Progenitor cell of endocrine pancreas (in vitro differentiated cells): ENCODE data around the gene ADGRA1. TPM values are rescaled to one million over a fixed set of nuclear protein-coding genes. Genes with fewer than 3 reads are reported as not detected.
A peak's percentile ranks its signal among the peaks of the same experiment; 100 is the strongest.

Source experiments
- DNase-seq: peaks from one replicate; pipeline ENCODE4 v3.0.0; 2021; ENCODE audit warnings: low spot score; ENCODE audit not compliant: unreplicated experiment
- H3K27ac Mint-ChIP-seq: 2 replicates; pipeline ENCODE4 v1.8.0; 2021; ENCODE audit warnings: mild to moderate bottlenecking, moderate library complexity, mixed read lengths
- H3K27me3 Mint-ChIP-seq: 2 replicates; pipeline ENCODE4 v1.8.0; 2021; ENCODE audit warnings: mixed read lengths
- H3K36me3 Mint-ChIP-seq: 2 replicates; pipeline ENCODE4 v1.8.0; 2022; ENCODE audit warnings: mixed read lengths; ENCODE audit not compliant: insufficient read depth
- H3K4me1 Mint-ChIP-seq: 2 replicates; pipeline ENCODE4 v1.8.0; 2021; ENCODE audit warnings: low read depth, mixed read lengths
- H3K4me3 Mint-ChIP-seq: 2 replicates; pipeline ENCODE4 v1.8.0; 2021; ENCODE audit warnings: low read depth, mild to moderate bottlenecking, moderate library complexity, mixed read lengths
- H3K9me3 Mint-ChIP-seq: 2 replicates; pipeline ENCODE4 v1.8.0; 2021; ENCODE audit warnings: low read depth, mixed read lengths
- total RNA-seq: library from RNA; stranded (reverse); gene quantifications from 2 replicates; pipeline ENCODE4 v1.2.1, GENCODE V29; 2021
- TF ChIP-seq, protein P1 (sequence below): fragments of 200-600 bp; sonication (generic); IDR thresholded peaks from one replicate; pipeline ENCODE4 v1.5.0; 2021; ENCODE audit warnings: antibody characterized with exemption, mild to moderate bottlenecking; ENCODE audit not compliant: unreplicated experiment

The ADGRA1 gene
- total RNA-seq, 1 donor from 2014 or later: 1.2 TPM

GRCh38 chr10:133139551-133140065 lies 51.9 kb downstream of the ADGRA1 start:
- DNase-seq: no peak
- Mint-ChIP-seq H3K36me3 (no peaks in the 10 kb centered on the region), H3K27ac (no peak overlapping the region), H3K27me3 (peaks cover 14% of the 10 kb centered on the region), H3K4me1 (peaks cover 13% of the 10 kb centered on the region), H3K4me3 (no peak overlapping the region), H3K9me3 (no peaks in the 10 kb centered on the region)
- TF ChIP-seq, protein P1, sequence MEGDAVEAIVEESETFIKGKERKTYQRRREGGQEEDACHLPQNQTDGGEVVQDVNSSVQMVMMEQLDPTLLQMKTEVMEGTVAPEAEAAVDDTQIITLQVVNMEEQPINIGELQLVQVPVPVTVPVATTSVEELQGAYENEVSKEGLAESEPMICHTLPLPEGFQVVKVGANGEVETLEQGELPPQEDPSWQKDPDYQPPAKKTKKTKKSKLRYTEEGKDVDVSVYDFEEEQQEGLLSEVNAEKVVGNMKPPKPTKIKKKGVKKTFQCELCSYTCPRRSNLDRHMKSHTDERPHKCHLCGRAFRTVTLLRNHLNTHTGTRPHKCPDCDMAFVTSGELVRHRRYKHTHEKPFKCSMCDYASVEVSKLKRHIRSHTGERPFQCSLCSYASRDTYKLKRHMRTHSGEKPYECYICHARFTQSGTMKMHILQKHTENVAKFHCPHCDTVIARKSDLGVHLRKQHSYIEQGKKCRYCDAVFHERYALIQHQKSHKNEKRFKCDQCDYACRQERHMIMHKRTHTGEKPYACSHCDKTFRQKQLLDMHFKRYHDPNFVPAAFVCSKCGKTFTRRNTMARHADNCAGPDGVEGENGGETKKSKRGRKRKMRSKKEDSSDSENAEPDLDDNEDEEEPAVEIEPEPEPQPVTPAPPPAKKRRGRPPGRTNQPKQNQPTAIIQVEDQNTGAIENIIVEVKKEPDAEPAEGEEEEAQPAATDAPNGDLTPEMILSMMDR: no peak

- Mint-ChIP-seq H3K4me3 (no peak overlapping the region), H3K36me3 (no peaks in the 10 kb centered on the region), H3K4me1 (peaks cover 13% of the 10 kb centered on the region), H3K9me3 (no peaks in the 10 kb centered on the region), H3K27me3 (peaks cover 17% of the 10 kb centered on the region), H3K27ac (no peak overlapping the region)
- TF ChIP-seq, protein P1: no peak
- DNase-seq: no peak
Observed at GRCh38 chr10:133140417-133141143, 52.9 kb downstream of the ADGRA1 start.

DNA sequence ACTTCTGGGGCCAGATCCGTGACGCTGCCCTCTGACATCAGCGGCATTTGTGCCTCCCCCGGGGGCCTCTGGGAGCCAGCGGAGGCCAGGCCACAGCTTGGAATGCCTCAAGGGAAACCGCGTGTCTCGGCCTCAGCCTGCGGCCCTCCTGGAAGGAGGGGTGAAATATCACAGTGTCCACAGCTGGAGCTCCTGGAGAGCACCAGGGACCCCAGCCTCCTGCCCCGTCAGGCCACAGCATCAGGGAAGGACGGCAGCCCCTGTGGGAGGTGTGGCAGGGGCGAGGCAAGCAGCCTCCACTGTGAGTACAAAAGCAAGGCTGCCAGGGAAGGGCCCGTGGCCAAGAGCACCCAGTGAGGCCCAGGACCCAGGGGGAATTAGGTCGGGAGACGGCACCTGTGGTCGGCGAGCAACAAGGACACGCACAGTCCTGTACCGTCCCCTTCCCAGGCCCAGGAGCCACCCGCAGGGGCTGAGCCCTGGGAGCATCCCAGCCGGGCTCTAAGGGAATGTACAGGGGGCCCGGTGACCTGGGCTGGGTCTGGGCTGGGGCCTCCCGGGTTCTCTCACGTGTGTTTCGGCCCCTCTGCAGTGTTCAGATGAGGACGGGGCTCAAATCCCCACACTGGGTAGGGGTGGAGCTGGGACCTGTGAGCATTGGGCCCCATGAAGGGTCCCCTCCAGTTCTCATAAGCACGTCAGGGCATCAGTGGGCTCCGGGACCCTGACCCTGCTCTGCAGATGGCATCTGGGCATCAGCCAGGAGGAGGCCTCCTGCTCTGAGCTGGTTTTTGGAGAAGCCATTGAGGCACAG lies 53.6 kb downstream of the ADGRA1 start:
- no peak for DNase-seq
- peaks cover 20% of the 10 kb centered on the region for H3K27me3 Mint-ChIP-seq
- H3K4me3 Mint-ChIP-seq: no peak overlapping the region
- H3K4me1 Mint-ChIP-seq: peaks cover 13% of the 10 kb centered on the region
- H3K9me3 Mint-ChIP-seq: no peaks in the 10 kb centered on the region
- TF ChIP-seq, protein P1: no peak
- no peak overlapping the region for H3K27ac Mint-ChIP-seq
- H3K36me3 Mint-ChIP-seq: no peaks in the 10 kb centered on the region

- H3K27me3 Mint-ChIP-seq: peaks cover 26% of the 10 kb centered on the region
- DNase-seq: no peak
- H3K36me3 Mint-ChIP-seq: no peaks in the 10 kb centered on the region
- no peak overlapping the region for H3K27ac Mint-ChIP-seq
- peaks cover 13% of the 10 kb centered on the region for H3K4me1 Mint-ChIP-seq
- H3K9me3 Mint-ChIP-seq: peaks cover 3% of the 10 kb centered on the region
- TF ChIP-seq, protein P1: no peak
- no peak overlapping the region for H3K4me3 Mint-ChIP-seq
Observed at GRCh38 chr10:133141958-133142340, 54.2 kb downstream of the ADGRA1 start.

DNA sequence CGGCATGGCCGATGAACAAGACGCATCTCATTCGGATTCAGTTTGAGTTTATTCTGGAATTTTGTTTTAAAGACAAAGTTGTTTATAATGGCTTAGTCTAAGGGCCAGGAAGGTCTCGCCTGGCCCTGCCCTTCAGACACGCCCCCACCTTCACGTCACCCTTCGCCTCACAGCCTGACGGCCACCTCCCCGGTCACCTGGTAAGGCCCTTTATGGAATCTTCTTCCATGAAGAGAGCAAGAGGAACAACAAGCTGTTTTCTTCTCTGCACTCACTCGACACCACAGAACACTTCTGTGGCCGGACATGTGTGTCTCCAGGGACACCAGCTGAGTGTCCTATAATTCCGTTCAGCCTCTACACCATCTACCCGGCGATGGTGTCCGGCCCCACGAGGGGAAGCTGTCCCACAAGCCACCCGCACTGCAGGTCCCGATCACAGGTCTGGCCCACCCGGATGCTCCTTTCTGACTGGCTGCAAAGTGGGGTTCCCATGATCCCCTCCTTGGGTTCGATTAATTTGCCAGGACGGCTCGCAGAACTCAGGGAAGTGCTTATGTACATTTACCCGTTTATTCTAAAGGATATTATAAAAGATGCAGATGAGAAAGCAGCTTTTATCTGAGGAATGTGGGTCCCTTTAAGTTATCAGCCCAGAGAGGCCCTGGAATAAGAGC lies 54.9 kb downstream of the ADGRA1 start:
- Mint-ChIP-seq H3K27ac (peak overlapping the region; percentile 33), H3K27me3 (peaks cover 26% of the 10 kb centered on the region), H3K9me3 (peaks cover 8% of the 10 kb centered on the region), H3K4me3 (no peak overlapping the region), H3K36me3 (no peaks in the 10 kb centered on the region), H3K4me1 (peaks cover 13% of the 10 kb centered on the region)
- TF ChIP-seq, protein P1: no peak
- DNase-seq: no peak
